Suppressor macrophage (primary cell): ENCODE data around the gene SYCP2.
"Not testable (repeated sequence)": the region's sequence is repeated elsewhere in the genome, so short reads cannot be mapped to it uniquely, and the experiment has no call there.

Experiments
- DNase-seq, 4 experiments: peaks; one replicate each; pipeline ENCODE4 v3.0.0-alpha.2; 2020 to 2022
- total RNA-seq, 17 experiments: gene quantifications; one replicate each; lab custom pipeline; 2026; ENCODE audit warnings: mixed read lengths in 6 of 17, inconsistent platforms in 3 of 17; lab: John Stamatoyannopoulos, UW

SYCP2 gene
- 0.12 to 3.5 (median 0.82) reads per million in 17 experiments for total RNA-seq

- peak in 3 of 4 experiments; percentile 9 to 47 (median 46) for DNase-seq
These were observed at the start of gene SYCP2 for GRCh38 chr20:59933296-59933848. Gene SYCP2 (minus strand): TSS chr20:59933637. CDS start chr20:59922413, 11,224 bp downstream.

- no peak for DNase-seq
These were observed 49.6 kb upstream of the SYCP2 start for GRCh38 chr20:59983076-59983475.

- no peak for DNase-seq
These were observed 43.6 kb upstream of the SYCP2 start for GRCh38 chr20:59977086-59977485.

DNA sequence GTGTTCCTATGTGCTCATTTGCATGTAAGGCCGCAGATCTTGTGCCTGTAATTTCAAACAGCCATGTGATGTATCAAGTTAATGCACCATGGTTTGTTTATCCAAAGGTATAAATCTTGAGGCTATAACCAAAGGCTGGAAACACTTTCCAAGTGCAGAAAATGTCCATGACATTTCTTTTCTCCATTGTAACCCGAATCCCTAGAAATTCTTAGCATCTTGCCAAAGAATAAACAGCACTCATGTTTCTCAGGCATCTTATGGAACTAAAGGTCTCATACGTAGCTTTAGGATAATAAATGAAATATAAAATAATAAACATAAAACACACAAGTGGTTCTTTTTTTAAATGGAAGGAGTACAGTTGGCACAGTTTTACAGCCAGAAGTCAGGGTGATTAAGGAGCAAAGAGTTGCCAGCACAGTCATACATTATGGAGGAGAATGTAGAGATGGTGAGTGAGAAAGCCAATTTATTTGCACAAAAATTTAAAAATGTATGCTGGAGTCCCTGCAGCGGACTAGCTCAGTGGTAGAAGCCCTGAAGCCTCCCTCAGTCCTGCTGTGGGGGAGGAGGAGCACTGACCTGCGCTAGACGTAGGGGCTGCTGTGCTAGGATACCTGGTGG, 42.8 kb upstream of the SYCP2 start:
- no peak for DNase-seq

- DNase-seq = peak; percentile 42 to 55 (median 50)
These were observed 38.8 kb upstream of the SYCP2 start for GRCh38 chr20:59972037-59972801.

DNA sequence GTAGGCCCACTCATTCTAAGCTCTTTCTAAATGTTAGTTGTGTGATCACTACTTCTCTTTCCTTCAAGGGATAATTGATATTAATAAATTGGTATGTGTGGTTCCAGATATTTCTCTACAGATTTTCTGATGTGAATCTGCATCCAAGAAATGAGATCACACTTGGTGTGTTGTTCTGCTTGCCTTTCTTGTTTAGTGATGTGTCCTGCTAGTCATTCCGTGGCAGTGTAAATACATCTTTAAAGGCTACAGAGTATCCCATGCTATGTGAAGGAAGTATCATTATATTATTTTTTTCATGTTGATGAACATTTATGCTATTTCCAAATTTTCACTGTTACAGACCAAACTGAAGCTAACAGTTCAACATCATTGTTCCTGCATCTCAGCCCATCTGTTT, 38.0 kb upstream of the SYCP2 start:
- no peak for DNase-seq

- no peak for DNase-seq
These were observed 33.0 kb upstream of the SYCP2 start for GRCh38 chr20:59966428-59966827.

DNA sequence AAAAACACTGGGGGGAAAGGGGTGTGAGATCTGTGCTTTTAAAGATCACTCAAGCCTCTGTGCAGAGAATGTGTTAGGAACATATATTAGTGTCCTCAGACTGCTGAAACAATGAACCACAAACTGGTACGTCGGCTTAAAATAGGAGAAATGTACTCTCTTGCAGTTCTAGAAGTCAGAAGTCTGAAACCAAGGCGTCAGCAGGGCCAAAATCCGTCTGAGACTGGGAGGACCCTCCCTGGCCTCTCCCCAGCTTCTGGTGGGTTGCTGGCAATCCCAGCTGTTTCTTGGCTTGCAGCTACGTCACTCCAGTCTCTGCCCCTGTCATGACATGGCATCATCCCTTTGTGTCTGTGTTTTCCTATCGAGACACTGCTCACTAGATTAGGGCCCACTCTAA, 28.7 kb upstream of the SYCP2 start:
- no peak for DNase-seq

GRCh38 chr20:59961423-59961822, 28.0 kb upstream of the SYCP2 start:
- no peak for DNase-seq

- DNase-seq = no peak
These were observed 25.2 kb upstream of the SYCP2 start for GRCh38 chr20:59958626-59959025.

GRCh38 chr20:59958123-59958522, 24.7 kb upstream of the SYCP2 start, which contains the start of gene CDH26:
Gene CDH26 (plus strand): TSS chr20:59958423. CDS start chr20:59958727, 304 bp downstream.
- DNase-seq = no peak

DNA sequence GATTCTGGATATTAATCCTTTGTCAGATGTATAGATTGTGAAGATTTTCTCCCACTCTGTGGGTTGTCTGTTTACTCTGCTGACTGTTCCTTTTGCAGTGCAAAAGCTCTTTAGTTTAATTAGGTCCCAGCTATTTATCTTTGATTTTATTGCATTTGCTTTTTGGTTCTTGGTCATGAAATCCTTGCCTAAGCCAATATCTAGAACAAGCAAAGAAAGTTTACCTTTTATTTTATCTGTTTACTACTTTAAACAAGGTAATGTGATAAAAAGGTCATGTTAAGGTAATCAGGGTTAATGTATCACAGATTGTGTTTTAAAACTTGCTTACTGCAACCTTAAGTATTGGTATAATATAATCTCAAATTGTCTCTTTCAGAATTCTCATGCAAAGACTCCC, 24.1 kb upstream of the SYCP2 start:
- not testable (repeated sequence) for DNase-seq

- peak; percentile 15 to 56 (median 30) for DNase-seq
These were observed 21.8 kb upstream of the SYCP2 start for GRCh38 chr20:59955131-59955796.

DNA sequence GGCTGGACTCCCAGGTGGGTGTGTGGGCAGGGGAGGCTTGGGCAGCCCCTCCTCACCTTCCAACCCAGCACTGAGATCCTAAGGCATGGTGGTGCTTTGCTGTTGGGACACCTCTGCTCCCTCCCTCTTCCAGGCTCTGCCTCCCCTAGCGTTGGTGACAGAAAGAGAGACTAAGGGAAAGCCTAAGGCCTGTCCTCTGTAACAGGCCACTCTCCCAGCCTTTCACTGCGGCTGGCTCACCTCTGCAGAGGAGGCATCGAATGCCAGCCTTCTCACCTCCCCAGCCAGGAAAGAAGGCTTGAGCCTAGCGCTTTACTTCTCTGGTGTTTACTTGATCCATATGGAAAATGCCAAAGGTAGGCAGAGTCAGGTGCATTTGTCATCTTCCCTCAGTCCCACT, 21.3 kb upstream of the SYCP2 start:
- DNase-seq = no peak

DNA sequence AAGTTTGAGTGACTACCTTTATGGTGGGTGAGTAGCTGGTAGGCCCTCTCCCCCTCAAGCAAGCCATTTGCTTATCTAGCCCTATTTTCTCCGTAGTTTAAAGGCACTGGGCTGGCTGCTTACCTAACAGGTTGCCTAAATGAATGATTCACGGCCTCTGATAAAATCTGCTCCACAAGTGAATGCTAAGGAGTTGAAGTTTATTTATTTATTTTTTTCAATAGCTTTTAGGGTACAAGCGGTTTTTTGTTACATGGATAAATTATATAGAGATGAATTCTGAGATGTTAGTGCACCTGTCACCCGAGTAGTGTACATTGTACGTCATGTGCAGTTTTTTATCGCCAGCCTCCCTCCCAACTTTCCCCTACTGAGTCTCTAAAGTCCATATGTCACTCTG, 16.5 kb upstream of the SYCP2 start:
- DNase-seq = no peak

DNA sequence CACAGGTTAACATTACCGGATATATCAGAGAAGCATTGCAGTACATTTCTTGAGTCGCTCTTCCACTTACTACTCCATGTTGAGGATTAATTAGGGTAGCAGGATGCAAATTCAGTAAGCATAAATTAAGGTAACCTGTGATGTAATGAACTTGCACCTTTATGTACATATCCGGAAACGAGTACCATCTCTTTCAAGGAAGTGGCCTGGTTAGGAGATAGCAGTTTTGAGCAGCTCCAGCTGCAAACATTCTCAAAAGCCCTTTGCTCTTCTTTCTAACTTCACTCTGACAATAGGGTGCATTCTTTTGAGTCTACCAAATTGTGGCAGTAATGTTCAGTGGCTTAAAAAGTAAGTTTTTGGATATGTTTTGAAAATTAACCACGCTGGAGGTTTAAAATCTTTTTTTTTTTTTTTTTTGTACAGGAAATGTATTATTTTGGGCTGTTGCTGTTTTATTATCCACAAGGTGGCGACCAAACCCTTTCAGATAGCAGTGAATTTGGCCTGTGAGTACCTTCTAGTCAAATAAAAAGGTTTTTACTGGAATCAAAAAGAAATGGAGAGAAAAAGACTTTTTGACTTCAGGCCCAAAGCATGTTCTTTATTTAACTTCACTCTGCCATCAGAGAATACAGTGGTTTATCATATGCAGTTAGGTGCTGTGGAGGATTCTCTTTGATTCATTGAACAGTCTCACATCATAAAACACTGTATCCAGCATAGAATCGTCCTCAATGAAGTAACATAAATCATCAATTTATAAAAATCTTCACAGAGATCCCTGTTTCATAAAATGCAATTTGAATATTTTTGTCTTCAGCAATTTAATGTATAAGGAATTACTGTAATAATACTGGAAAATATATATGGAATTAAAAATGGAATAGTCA, 15.6 kb upstream of the SYCP2 start:
- DNase-seq = peak; percentile 55 to 77 (median 61)

DNA sequence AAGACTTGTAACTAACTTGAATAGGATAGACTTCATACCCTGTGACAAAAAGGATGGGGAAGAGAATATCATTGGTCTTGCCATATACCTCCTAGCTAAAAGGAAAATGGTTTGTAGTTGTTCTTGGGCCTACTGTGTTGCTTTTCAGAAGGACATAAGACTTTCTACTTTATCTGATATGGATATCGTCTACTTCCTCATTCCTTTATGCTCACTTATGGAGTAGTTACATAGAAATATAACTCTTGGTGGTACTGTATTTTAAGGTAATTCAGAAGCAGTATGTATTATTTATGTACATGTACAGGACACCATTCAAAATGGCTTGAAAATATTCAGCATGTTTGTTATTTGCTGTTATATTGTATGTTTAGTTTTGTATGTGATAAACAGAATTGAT, 14.8 kb upstream of the SYCP2 start:
- peak in 1 of 4 experiments; percentile 31 for DNase-seq

DNA sequence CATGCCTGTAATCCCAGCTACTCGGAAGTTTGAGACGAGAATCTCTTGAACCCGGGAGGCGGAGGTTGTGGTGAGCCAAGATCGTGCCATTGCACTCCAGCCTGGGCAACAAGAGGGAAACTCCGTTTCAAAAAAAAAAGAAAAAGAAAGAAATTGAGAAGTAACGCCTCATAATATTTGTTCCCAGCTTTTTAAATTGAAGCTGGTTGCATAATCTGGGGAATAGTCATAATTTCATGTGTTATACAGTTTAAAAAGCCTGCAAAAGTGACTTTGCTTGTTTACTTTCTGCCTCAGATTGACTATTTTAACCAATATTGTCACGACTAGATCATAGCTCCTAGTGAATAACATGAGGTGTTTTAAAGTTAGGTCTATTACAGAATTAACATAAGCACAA, 13.9 kb upstream of the SYCP2 start:
- DNase-seq = peak in 2 of 4 experiments; percentile 44 to 47

GRCh38 chr20:59945731-59946130, 12.3 kb upstream of the SYCP2 start:
- no peak for DNase-seq

DNA sequence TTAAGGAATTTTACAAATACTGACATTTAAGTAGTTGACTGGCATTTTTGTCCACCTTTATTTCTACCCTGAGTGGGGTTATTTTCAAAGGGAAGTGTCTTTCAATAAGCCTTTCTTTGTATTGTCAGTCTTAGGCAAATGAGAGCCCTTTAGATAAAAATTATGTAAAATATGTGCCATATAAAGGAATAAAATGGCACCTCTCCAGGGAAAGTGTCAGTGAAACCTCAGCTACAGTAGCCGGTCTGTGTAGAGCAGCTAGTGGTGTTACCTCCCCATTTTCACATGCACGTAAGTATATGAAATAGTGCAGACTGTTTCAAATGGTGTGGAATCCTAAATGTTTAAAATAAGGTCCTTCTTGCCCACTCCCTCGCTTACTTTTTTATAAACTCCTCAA, 11.7 kb upstream of the SYCP2 start:
- no peak for DNase-seq

DNA sequence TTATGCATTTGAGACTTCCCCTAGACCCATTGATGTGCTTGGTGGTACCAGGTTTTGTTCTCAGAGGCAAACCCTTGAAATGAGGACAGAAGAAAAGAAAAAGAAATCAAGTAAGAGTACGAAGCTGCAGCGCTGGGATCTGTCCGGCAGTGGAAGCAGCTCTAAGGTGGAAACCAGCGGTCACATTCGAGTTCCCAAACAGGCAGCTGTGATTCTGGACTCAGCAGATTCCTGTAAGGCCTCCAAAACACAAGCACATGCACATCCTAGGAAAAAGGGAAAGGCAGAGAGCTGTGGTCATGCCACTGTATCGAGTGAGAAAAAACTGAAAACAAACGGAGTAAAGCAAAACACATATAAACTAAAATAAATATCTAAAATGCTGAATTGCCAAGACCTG, 11.3 kb upstream of the SYCP2 start:
- no peak for DNase-seq

GRCh38 chr20:59942245-59942644, 8.8 kb upstream of the SYCP2 start:
- peak in 1 of 4 experiments; percentile 31 for DNase-seq
